GM19372 (cell line): Measurements from ENCODE around the gene RECQL5.
"Not testable (repeated sequence)": the region's sequence is repeated elsewhere in the genome, so short reads cannot be mapped to it uniquely, and the experiment has no call there.

Experiments
- ATAC-seq: cut with Tn5 transposase; IDR thresholded peaks from one replicate; pipeline ENCODE4 v1.9.1; 2021; ENCODE audit warnings: mild to moderate bottlenecking, low read depth, moderate library complexity; ENCODE audit not compliant: unreplicated experiment

The RECQL5 gene

DNA sequence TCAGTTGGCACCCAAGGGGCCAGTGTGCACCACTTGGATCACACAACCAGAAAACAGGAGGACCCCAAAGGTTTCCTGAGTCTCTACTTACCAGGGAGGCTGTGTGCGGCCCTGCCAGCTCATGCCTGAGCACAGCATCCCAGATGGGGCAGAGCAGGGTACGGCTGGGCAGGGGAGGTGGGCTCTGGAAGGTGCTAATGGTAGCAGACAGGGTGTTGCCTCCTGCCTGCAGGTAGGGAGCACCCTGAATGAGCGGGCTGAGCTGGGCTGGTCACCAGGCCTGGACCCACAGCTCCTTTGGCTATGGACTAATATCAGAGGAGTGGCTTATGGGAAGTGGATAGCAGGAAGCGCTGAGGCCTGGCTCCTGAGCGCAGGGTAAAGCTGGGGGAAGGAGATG lies 14.6 kb downstream of the RECQL5 start:
- ATAC-seq = no peak

DNA sequence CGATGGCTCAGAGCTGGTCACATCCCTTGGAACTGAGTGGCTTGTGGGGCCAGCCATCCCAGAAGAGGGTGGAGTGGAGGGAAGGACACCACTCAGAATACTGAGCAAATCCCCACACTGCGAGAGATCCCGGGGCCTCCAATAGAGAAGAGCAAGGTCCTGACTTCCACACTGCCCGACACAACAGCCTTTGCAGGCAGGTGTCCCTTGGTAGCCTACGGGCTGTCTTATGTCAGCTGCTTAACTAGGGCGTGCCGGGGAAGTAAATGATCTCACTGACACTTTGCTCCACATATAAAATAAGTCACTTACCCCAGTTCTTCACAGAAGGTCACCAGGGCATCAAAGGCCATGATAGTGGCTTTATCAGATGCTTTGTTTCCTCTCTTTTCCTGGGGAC lies 16.1 kb downstream of the RECQL5 start:
- no peak for ATAC-seq

DNA sequence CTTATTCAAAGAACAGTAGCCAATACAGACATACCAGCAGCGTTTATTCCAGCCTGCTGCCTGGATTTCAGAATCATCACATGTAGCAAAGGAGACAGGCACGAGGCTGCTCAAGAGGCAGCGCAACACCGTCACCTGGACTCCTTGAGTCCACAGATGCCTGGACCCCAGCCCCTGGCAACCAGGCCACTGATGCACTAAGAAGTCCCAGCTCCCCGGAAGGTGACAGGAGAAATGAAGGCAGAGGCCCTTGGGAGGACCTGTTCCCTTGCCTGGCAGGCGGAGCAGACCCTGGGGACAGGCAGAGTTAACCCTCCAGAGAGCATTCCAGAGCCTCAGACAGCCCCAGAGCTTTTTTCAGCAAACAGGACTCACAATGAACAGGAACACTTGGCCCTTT lies 17.3 kb downstream of the RECQL5 start:
- no peak for ATAC-seq

DNA sequence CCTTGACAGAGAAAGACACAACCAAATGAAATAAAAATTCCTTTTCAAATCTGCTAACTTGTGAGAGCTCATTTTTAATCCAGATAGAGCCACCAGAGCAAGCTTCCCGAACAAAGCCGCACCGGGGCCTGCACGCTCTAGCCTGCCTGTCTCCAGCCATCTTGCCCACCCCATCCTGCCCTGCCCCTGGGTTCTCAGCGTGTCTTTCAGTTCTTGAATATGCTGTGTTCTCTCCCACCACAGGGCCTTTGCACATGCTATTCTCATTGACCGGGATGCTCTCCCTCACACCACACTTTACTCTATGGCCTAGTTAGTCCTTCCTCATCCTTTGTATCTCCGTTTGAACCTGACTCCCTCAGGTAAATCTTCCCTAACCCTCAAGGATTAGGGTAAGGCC lies 19.0 kb downstream of the RECQL5 start:
- no peak for ATAC-seq

DNA sequence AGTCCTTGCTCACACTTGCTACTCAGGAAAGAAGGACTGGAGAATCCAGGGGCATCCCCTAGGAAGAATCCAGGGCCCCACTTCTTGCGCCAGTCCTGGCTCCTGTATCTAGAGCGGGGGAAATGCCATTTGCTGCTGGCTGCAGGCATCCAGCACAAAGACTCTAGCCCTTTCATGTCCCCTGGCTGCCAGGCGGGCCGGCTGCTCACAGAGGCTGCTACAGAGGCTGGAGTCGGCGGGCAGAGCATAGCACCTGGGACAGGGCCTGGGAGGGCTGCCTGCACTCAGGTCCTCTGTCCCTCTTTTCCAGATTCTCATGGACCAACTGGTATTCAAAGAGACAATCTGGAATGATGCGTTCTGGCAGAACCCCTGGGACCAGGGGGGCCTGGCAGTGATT lies 19.9 kb downstream of the RECQL5 start:
- ATAC-seq = no peak

DNA sequence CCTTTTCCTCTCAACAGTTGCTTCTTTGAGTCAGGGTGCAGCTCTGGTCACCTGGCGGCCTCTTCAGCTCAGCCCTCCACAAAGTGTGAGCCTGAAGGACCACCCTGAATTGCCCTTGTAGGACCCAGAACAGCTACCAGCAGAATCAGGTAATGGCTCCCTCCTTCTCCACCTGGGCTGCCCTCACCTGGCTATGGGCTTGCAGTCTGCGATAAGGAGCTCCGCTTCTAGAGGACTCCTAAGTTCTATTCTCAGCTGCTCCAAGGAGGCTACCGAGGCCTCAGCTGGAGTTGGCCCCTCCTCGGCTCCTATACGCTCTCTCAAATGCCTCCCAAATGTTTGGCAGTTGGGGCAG lies 20.3 kb downstream of the RECQL5 start:
- no peak for ATAC-seq

DNA sequence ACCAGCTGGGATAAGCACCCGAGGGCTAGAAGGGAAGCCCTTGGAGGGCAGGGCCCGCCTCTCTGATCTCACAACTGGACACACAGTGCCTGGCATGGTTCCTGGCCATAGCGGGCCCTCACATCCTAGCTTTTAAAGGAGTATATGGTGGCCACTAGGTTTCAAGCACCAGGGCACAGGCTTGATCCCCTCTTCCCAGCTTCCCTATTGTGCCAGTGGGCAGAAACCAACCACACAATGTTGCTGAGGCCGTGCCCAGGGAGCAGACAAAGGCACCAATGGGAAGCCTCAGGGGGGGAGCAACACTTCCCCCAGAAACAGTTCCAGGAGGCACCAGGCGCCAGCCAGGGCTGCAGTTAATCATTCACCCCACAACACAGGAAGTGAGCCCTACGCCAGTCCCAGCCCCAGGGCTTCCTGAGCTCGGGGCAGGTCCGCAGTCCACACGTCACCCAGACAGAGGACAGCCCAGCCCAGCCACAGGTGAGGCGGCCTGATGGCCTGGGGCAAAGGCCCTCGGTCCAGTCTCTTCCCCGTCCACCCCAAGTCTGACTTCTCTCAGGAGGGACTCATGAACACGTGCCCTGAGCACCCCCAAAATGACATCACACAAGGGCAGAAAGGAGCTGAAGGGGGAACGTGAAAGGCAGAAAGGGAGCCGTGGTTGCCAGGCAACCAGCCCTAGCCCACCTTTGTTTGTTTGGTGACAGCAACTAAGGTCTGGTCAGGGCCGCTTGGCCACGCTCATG lies 20.9 kb downstream of the RECQL5 start:
- peak; percentile 75 for ATAC-seq

DNA sequence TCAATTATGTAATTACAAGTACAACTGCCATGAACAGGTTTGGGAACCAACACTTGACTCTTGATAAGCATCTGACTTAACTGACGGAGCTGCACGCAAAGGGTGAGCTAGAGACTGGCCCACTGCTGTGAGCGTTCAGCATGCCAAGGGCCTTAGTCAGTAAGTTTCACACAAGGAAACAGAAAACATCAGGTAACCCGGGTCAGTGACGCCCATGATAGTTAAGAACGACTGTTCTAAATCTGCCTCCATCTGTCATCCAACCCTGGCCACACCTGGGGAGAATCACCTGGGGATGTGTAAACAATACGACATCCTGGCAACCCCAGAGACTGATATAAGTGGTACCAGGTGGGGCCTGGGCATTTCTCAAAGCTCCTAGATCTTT lies 21.5 kb downstream of the RECQL5 start:
- ATAC-seq = no peak

DNA sequence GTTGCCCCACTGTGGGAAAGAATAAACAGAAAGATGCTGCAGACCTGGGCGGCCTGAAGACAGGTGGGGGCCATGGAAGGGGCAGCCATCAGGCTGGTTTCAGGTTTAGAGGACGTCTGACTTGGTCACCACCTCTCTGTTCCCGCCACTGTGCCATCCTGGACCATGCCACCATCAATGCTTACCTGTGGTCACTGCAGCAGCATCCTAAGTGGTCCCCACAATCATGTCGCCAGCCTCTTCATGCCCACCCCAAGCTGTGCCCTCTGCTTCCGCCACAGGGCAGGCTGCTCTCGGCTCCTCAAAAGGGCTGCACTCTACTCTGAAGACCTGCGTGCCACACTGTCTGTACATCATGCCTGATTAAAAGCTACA lies 23.3 kb downstream of the RECQL5 start:
- no peak for ATAC-seq

DNA sequence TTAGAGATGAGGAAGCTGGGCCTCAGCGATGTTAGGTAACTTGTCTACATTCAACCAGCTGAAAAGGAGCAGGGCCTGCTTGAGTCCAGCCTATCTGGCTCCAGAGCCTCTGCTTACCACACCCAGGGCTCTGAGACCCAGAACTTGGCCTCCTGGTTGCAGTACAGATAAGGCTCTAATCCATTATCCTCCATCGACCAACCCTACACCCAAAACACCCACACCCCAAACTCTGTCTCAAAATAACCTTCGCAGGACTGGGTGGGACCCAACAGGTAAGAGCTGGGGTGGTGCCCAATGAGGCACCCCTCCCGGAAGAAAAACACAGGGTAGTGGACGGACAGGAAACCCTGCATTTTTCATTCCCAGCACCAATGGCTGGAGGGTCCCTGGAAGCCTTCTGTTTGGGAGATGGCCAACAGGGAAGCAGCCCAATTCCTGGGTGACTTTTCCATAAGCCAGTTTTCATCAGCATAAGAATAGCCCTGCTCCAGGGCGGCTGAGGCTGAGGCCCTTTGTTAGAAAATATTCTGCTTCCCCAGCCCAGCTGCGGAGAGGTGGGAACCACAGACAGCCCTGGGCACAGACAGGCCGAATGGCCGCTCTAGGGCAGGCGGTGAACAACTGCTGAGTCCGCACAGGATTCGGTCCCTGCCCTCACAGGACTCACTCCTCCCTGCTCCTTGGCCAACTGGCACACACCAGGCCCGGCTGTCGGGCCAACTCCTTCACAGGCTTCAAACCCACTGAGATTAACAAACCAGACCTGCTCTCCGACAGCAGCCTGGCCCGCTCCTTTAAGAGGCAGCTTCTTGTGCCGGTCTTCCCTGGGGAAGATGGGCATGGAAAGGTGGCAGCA lies 23.9 kb downstream of the RECQL5 start:
- ATAC-seq = no peak

DNA sequence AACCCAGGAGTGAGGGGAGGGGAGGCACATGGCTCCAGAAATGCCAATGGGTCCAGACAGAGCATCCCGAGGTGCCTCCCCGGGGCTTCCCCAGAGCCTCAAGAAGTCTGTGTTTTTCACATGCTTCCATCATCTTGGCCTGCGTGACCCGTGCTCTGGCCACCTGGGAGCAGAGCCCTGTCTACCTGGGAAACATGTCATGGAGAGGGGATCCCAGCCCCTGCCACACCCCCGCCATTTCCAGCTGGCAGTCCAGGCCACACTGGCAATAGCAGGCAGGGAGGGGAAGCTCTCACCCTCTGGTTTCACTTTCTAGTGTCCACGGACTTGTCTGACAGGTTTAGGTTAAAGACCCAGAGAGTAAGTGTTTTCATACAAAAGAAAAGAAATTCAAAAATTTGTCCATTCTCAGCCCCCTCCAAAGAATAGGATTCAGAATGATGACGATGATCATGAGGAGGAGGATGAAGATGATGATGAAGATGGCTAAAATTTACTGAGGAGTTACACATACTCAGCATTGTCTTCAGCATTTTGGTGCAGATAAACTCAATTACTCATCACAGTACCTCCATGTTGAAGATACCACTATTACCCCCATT lies 24.7 kb downstream of the RECQL5 start:
- ATAC-seq = no peak

DNA sequence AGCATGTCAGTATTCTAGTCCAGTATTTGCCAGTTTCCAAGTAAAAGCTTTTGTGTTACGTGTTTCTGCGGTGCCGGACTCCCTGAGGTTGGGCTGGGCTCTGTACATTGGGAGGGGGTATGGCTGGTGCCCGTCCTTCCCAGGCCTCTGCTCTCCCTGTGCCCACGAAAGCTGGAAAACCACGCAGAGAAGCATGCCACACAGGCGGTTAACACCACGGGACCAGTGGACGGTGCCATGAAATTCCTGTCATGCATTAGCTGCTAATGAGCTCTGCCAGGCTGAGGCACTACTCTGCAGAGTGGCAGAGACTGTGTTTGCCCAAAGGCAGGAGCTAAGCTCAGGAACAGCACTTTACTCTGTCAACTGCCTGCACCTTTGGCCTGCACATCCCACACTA lies 25.6 kb downstream of the RECQL5 start:
- no peak for ATAC-seq

DNA sequence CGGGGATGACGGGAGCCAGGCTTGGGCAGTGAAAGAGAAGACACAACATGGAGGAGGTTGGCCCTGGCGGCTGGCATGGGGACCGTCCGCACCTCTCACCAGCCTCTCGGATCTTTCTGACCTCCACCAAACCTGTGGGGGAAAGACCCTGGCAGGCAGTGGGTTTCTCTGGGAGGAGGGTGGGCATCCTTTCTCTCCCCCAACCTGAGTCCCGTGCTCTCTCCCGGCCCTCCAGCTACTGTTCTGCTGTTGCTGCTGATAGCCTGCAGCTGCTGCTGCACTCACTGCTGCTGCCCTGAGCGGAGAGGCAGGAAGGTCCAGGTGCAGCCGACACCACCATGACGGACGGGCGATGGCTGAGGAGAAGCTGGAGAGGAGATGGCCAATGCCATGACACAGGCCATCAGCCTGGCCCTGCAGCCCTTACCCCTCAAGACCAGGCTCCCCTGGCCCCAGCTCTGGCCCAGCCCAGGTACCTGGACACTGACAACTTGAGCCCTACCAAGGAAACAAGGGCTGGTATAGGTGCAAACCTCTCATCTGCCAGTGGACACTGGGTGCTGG lies 26.3 kb downstream of the RECQL5 start:
- no peak for ATAC-seq

DNA sequence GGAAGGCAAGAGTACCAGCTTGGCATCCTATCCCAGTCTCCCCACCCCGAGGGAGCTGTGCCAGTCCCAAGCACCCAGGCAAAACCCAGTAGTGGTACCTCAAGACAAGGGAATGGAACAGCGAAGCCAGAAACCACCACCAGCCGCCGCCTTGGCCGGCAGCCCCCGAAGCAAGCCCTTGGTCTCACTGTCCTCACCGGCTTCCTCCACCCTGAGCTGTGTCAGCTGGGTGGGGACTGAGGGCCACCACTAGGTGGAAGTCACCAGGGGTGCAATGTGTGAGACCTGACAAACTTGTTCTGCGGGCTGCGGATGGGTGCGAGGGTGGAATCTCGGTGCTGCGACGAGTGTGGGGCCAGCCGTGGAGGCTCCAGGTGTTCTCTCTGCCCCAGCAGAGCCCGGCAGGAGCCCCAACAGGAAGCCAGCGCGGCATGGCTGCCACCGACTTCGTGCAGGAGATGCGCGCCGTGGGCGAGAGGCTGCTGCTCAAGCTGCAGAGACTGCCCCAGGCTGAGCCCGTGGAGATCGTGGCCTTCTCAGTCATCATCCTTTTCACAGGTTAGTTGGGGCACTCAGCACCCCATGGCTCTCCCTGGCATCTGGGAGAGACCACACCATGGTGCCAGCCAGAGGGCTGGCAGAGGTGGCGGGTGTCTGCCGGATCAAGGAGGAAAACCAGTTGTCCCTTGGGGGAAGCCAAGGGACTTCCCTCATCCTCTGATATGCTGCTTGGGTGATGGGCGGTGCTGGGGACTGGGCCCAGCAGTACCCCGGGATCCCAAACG lies 27.0 kb downstream of the RECQL5 start:
- no peak for ATAC-seq

DNA sequence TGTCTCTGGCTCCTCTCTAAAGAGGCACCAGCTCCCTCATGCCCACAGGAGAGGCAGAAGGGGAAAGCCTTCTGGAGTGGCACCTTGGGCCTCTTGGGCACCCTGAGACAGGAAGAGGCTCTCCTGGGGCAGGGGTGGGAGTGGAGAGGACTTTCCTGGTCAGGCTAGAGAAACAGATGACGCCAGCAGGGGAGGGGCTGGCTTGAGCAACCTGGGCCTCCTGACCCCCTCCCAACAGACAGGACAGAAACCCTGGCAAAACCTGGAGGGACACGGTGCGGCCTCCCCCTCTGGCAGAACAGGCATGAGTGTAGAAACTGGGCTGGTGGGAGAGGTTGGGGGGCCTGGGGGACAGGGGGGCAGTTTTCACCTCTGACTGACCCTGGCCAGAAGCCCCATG lies 27.6 kb downstream of the RECQL5 start:
- ATAC-seq = no peak

DNA sequence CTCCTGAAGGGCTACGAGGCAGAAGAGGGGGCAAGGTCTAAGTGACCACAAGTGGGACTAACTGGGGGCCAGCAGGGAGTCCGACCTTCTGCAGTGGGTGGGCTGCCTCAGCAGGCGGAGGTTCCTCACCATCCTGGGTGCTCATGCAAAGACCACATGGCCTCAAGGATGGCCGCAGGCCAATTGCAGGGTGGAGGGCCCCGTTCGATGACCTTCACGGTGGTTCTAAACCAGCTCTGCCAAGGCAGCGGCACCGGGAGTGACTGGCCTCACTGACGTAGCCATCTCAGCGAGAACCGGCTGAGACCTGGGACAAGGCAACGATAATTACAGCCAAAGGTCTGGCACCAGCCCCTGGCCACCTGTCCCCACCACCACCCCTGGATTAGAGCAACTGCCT lies 28.1 kb downstream of the RECQL5 start:
- ATAC-seq = no peak

DNA sequence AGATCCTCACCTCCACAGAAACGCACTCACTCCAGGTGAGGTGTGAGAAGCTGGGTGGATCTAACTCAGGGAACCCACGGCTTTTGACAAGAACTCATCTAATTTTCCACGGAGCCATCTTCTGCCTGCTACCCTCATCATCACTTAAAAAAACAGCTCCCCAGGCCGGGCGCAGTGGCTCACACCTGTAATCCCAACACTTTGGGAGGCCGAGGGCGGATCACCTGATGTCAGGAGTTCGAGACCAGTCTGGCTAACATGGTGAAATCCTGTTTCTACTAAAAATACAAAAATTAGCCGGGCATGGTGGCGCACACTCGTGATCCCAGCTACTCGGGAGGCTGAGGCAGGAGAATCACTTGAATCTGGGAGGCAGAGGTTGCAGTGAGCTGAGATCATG lies 28.9 kb downstream of the RECQL5 start:
- not testable (repeated sequence) for ATAC-seq

DNA sequence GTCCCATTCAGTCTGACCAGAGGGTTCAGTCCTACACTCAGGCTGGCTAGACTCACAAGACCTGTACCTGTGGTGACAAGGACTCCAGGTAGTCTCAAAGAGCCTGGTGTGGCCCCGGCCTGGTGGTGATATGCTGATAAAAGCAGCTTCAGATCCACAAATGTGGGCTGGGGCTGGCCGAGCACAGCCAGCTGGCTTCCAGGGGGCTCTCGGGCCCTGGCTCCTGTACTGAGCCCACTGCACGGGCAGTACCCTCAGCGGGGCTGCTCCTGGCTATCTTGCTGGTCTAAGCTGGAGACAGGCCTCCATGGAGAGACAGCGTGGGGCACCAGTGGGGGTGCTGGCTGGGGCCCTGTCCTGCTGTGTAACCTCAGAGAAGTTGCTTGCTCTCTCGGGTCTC lies 29.4 kb downstream of the RECQL5 start:
- no peak for ATAC-seq

DNA sequence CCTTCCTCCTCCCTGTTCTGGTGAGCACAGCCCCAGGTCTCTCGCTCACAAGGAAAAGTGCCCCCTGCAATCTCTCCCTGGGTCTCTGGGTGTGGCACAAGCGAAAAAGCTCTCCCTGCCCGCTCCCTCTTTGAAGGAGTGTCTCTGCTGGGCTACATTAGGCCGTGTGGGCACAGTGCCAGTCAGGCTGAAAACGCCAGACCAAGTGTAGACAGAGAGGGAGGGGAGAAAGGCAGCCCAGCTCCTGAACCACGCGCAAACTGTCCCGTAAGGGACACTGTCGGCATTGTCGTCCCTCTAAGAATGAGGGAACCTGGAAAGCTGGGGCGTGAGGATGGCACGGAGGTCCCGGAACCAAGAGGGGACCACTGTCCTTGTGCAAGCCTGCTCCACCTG lies 29.8 kb downstream of the RECQL5 start:
- ATAC-seq = no peak

DNA sequence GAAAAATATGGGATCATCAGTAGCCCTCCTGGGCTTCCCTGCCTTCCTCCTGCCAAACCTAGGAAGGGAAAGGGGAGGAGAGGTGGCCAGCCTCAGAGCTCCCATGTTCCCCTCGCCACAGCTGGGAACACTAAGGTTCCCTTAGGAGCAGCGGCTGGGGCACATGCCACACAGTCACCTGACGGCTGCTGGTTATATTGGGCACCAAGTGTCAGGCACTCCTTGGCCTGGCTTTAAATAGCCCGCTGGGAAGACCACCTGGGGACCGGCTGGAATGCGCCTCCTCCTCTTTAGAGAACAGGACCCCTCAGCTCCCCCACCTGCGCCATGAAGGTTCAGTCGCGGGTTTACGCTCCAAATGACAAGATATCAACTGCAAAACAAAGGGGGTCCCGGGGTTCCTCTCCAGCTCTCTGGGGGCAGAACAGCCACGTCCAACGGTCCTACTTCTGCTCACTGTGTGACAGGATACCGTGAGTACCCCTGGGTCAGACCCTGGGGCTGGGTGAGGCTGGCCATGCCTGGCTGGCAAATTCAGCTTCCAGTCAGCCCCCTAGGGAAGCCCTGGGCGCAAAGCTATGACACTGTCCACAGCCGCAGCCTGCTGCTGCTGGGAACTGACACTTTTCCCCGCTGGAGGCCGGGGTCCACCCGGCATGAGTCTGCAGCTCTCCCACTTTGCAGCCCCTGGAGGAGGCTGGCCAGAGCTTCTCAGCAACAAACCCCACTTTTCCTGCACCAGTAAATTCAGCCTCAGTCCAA lies 30.4 kb downstream of the RECQL5 start:
- no peak for ATAC-seq
